OCI-LY7 (cell line): ENCODE results near the gene PIK3R3. TPM values are rescaled to one million over a fixed set of nuclear protein-coding genes. Genes with fewer than 3 reads are reported as not detected.
A peak's percentile ranks its signal among the peaks of the same experiment; 100 is the strongest.

ENCODE experiments used
- BruUV-seq: library from RNA; stranded (reverse); fragments of 400-500 nt; replicated peaks from 2 replicates; lab custom pipeline; 2021; lab: Mats Ljungman, UMichigan
- CTCF ChIA-PET: fragments of 300-600 bp; sonication (Branson Sonifier 250); formaldehyde crosslinking; loops from one replicate; lab custom pipeline; 2022; ENCODE audit warnings: antibody characterized with exemption; ENCODE audit not compliant: unreplicated experiment; lab: Charles Lee
- POLR2A ChIA-PET: fragments of 300-600 bp; sonication (Branson Sonifier 250); formaldehyde crosslinking; loops from one replicate; lab custom pipeline; 2022; ENCODE audit warnings: antibody characterized with exemption; lab: Charles Lee
- DNase-seq: peaks from one replicate; pipeline ENCODE4 v3.0.0-alpha.2; 2015; ENCODE audit warnings: low spot score
- H2AFZ ChIP-seq: fragments of 200-600 bp; sonication (generic), shearing (Covaris generic); 2 replicates; pipeline ENCODE4 v1.6.1; 2014; ENCODE audit warnings: mild to moderate bottlenecking, antibody characterized with exemption, low read length, moderate library complexity
- H3K27ac ChIP-seq: fragments of 200-600 bp; sonication (generic); 2 replicates; pipeline ENCODE4 v1.5.1; 2014; ENCODE audit warnings: mixed run types, low read depth, mild to moderate bottlenecking, moderate library complexity, low read length, inconsistent platforms; ENCODE audit not compliant: poor library complexity, severe bottlenecking
- H3K36me3 ChIP-seq: fragments of 200-600 bp; sonication (generic); 2 replicates; pipeline ENCODE4 v1.6.1; 2014; ENCODE audit warnings: mild to moderate bottlenecking, antibody characterized with exemption, low read length, moderate library complexity, mixed read lengths; ENCODE audit not compliant: insufficient read depth
- H3K4me1 ChIP-seq: fragments of 200-600 bp; sonication (generic); 2 replicates; pipeline ENCODE4 v1.5.1; 2014; ENCODE audit warnings: mild to moderate bottlenecking, low read length; ENCODE audit not compliant: insufficient read depth, poor library complexity, severe bottlenecking
- H3K4me2 ChIP-seq: fragments of 200-600 bp; sonication (generic); 2 replicates; pipeline ENCODE4 v1.6.1; 2014; ENCODE audit warnings: mild to moderate bottlenecking, low read length
- H3K4me3 ChIP-seq: fragments of 200-600 bp; sonication (generic); 2 replicates; pipeline ENCODE4 v1.5.1; 2014; ENCODE audit warnings: mild to moderate bottlenecking, low read depth, low read length; ENCODE audit not compliant: poor library complexity, severe bottlenecking
- H3K79me2 ChIP-seq: fragments of 200-600 bp; sonication (generic); 2 replicates; pipeline ENCODE4 v1.6.1; 2016; ENCODE audit warnings: low read depth, mild to moderate bottlenecking, low read length, moderate library complexity, mixed read lengths; ENCODE audit not compliant: insufficient read depth
- H3K9me2 ChIP-seq: fragments of 200-600 bp; sonication (generic); 2 replicates; pipeline ENCODE4 v1.6.1; 2016; ENCODE audit warnings: mild to moderate bottlenecking, low read length, mixed read lengths; ENCODE audit not compliant: insufficient read depth
- H3K9me3 ChIP-seq: fragments of 200-600 bp; sonication (generic); 2 replicates; pipeline ENCODE4 v1.6.1; 2014; ENCODE audit warnings: mild to moderate bottlenecking, mixed run types, low read length, mixed read lengths
- H4K20me1 ChIP-seq: fragments of 200-600 bp; sonication (generic); 2 replicates; pipeline ENCODE4 v1.6.1; 2014; ENCODE audit warnings: mild to moderate bottlenecking, antibody characterized with exemption, low read length, moderate library complexity, mixed read lengths; ENCODE audit not compliant: insufficient read depth
- CTCF ChIP-seq: fragments of 200-600 bp; sonication (generic); conservative IDR thresholded peaks from 2 replicates; pipeline ENCODE4 v1.5.1; 2014; ENCODE audit warnings: mild to moderate bottlenecking, antibody characterized with exemption, low read length, moderate library complexity, mixed read lengths
- EZH2phosphoT487 ChIP-seq: fragments of 200-600 bp; sonication (generic); IDR thresholded peaks from 2 replicates; pipeline ENCODE4 v1.6.1; 2018; ENCODE audit warnings: low read depth, borderline replicate concordance, mild to moderate bottlenecking, mixed run types, antibody characterized with exemption, low read length, moderate library complexity, mixed read lengths
- intact Hi-C: fragments of 100-400 bp; cut with micrococcal nuclease; formaldehyde crosslinking; loops from one replicate; pipeline ENCODE4 v1.10.0; 2022; ENCODE audit not compliant: unreplicated experiment
- total RNA-seq, 2 experiments: library from RNA; depleted of rRNA in 1 of 2; stranded (reverse); fragments of >200 nt in 1 of 2; shearing (Covaris generic) in 1 of 2; gene quantifications; 2 replicates each; pipeline ENCODE4 v1.2.3, GENCODE V29; 2014 to 2022

The PIK3R3 gene
- total RNA-seq, 2 experiments from 2014 or later = 12.7 to 27.0 TPM

- peaks cover 26% of the 10 kb centered on the region for H3K4me1 ChIP-seq
- intact Hi-C loops = loop anchor here (1.0 kb wide), 1 partner anchor 87 kb away; no protein-coding TSS in a partner anchor
- POLR2A ChIA-PET = interaction anchor here (0.6 to 2.5 kb wide), 11 partner anchors 7 to 608 kb away, joined by 3 to 7 read pairs (median 4); no protein-coding TSS in a partner anchor
- peak overlapping the region; percentile 19 for H3K27ac ChIP-seq
- H3K4me3 ChIP-seq = peak overlapping the region; percentile 95
- H3K36me3 ChIP-seq = no peaks in the 10 kb centered on the region
- H3K4me2 ChIP-seq = peak overlapping the region; percentile 65
- H2AFZ ChIP-seq = peak overlapping the region; percentile 30; the same call in 1 of the 2 replicates
- peaks cover 52% of the 10 kb centered on the region for H3K79me2 ChIP-seq
- H4K20me1 ChIP-seq = no peaks in the 10 kb centered on the region
- H3K9me3 ChIP-seq = no peaks in the 10 kb centered on the region
- H3K9me2 ChIP-seq = no peaks in the 10 kb centered on the region
- TF ChIP-seq CTCF = no peak
- no peak for TF ChIP-seq EZH2phosphoT487
- no peak for DNase-seq
- no TSS peak for BruUV-seq
- CTCF ChIA-PET = no interaction called here
Observed at GRCh38 chr1:46130606-46131005, 1.8 kb downstream of the PIK3R3 start.

GRCh38 chr1:46130121-46130520, 2.3 kb downstream of the PIK3R3 start:
- Histone ChIP-seq H3K4me3 (peak overlapping the region; percentile 95), H3K9me2 (no peaks in the 10 kb centered on the region), H3K27ac (peak overlapping the region; percentile 19), H3K4me2 (peak overlapping the region; percentile 65), H4K20me1 (no peaks in the 10 kb centered on the region), H3K36me3 (no peaks in the 10 kb centered on the region), H3K79me2 (peaks cover 52% of the 10 kb centered on the region), H2AFZ (no peak overlapping the region), H3K9me3 (no peaks in the 10 kb centered on the region), H3K4me1 (peaks cover 26% of the 10 kb centered on the region)
- CTCF ChIA-PET = no interaction called here
- intact Hi-C loops = loop anchor here (1.0 kb wide), 1 partner anchor 87 kb away; no protein-coding TSS in a partner anchor
- BruUV-seq = TSS peak; percentile 61
- TF ChIP-seq EZH2phosphoT487 (no peak), CTCF (peak; percentile 67)
- POLR2A ChIA-PET = interaction anchor here (0.7 to 2.5 kb wide), 9 partner anchors 7 to 608 kb away, joined by 3 to 7 read pairs (median 4); no protein-coding TSS in a partner anchor
- peak; percentile 39 for DNase-seq

- ChIA-PET CTCF (no interaction called here), POLR2A (interaction anchor here (1.4 kb wide), 1 partner anchor 39 kb away, joined by 4 read pairs; no protein-coding TSS in a partner anchor)
- Histone ChIP-seq H3K9me3 (no peaks in the 10 kb centered on the region), H2AFZ (no peak overlapping the region), H3K36me3 (no peaks in the 10 kb centered on the region), H3K4me3 (no peak overlapping the region), H3K9me2 (no peaks in the 10 kb centered on the region), H3K79me2 (peaks cover 61% of the 10 kb centered on the region), H3K4me1 (peaks cover 9% of the 10 kb centered on the region), H3K27ac (no peak overlapping the region), H3K4me2 (no peak overlapping the region), H4K20me1 (no peaks in the 10 kb centered on the region)
- no TSS peak for BruUV-seq
- intact Hi-C loops = no loop called here
- DNase-seq = no peak
- TF ChIP-seq CTCF (no peak), EZH2phosphoT487 (no peak)
Observed at GRCh38 chr1:46128344-46128743, 4.1 kb downstream of the PIK3R3 start.
